ENCODE data around the gene SND1.

The SND1 gene

GRCh38 chr7:127738859-127739258, 86.9 kb downstream of the SND1 start:
- no peak for DNase-seq
- in situ Hi-C loops (cut with HindIII; ENCODE audit: low pct_ligation_motif_present, low sequenced_read_pairs), result no loop called here
- no peak overlapping the region for H3K4me3 ChIP-seq (ENCODE audit: low read depth, low read length)
- TF ChIP-seq, protein P1, sequence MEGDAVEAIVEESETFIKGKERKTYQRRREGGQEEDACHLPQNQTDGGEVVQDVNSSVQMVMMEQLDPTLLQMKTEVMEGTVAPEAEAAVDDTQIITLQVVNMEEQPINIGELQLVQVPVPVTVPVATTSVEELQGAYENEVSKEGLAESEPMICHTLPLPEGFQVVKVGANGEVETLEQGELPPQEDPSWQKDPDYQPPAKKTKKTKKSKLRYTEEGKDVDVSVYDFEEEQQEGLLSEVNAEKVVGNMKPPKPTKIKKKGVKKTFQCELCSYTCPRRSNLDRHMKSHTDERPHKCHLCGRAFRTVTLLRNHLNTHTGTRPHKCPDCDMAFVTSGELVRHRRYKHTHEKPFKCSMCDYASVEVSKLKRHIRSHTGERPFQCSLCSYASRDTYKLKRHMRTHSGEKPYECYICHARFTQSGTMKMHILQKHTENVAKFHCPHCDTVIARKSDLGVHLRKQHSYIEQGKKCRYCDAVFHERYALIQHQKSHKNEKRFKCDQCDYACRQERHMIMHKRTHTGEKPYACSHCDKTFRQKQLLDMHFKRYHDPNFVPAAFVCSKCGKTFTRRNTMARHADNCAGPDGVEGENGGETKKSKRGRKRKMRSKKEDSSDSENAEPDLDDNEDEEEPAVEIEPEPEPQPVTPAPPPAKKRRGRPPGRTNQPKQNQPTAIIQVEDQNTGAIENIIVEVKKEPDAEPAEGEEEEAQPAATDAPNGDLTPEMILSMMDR (IDR thresholded peaks at IDR 0.05; ENCODE audit: low read depth, low read length, missing control alignments), result no peak
- no peak overlapping the region for H3K27ac ChIP-seq
- no peaks in the 10 kb centered on the region for H3K27me3 ChIP-seq (replicated peaks)
- H3K36me3 ChIP-seq (replicated peaks), result peaks cover 21% of the 10 kb centered on the region

DNA sequence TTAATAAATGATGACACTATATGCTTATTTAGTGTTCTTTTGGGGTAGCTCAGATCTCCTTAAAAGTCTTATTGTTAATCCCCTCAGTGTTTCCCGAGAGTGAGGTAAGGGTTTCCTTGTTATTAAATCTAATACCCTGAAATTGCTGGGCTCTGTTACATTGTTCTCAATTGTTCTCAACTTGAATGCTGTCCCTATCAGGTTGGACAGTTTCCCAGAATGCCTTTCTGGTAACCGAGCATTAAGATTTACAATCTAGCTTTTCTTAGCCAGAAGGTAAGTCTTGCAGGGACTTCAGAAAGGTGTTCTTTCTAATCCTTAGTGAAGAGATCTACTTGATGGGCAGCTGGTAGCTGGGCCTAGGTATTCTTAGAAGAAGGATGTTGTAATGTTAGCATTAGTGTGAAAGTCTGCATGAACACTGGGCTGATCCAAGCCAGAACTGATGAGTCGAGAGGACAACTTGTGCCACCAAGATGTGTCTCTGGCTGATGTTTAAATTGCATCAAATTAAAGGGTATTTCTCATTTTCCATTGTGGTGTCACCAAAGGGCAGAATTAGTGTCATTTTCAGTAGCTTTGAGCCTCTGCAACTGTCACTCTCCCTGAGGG, 89.9 kb downstream of the SND1 start:
- H3K4me3 ChIP-seq (ENCODE audit: low read depth, low read length), result no peak overlapping the region
- in situ Hi-C loops (cut with HindIII; ENCODE audit: low pct_ligation_motif_present, low sequenced_read_pairs), result no loop called here
- peaks cover 16% of the 10 kb centered on the region for H3K36me3 ChIP-seq (replicated peaks)

DNA sequence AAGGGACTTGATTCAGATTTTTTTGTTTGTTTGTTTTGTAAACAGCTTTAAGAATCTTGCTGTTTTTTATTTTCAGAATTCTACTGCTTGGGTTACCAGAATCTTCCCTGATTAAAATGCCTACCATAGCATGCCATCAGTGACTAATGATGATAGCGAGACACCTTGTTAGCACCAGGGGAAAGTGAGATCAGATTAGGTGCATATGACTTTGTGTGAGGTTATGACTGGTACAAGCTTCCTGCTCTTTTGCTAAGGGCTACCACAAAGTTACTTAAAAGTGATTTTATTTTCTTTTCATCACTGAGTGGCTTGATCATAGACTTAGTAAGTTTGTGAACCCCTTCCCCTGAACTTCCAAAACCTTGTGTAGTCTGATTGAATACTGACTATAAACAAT, 93.5 kb downstream of the SND1 start:
- Histone ChIP-seq H3K27ac (no peak overlapping the region), H3K36me3 (replicated peaks) (peaks cover 3% of the 10 kb centered on the region), H3K4me3 (ENCODE audit: low read depth, low read length) (no peak overlapping the region), H3K27me3 (replicated peaks) (no peaks in the 10 kb centered on the region)
- in situ Hi-C loops (cut with HindIII; ENCODE audit: low pct_ligation_motif_present, low sequenced_read_pairs), result no loop called here
- DNase-seq, result no peak
- TF ChIP-seq, protein P1 (IDR thresholded peaks at IDR 0.05; ENCODE audit: low read depth, low read length, missing control alignments), result no peak

More for the DNA sequence above, 89.9 kb downstream of the SND1 start:
- no peak overlapping the region for H3K27ac ChIP-seq
- TF ChIP-seq, protein P1 (IDR thresholded peaks at IDR 0.05; ENCODE audit: low read depth, low read length, missing control alignments), result no peak
- no peak for DNase-seq
- H3K27me3 ChIP-seq (replicated peaks), result no peaks in the 10 kb centered on the region

GRCh38 chr7:127751062-127751461, 99.1 kb downstream of the SND1 start:
- Histone ChIP-seq H3K27me3 (replicated peaks) (no peaks in the 10 kb centered on the region), H3K4me3 (ENCODE audit: low read depth, low read length) (no peak overlapping the region), H3K36me3 (replicated peaks) (no peaks in the 10 kb centered on the region), H3K27ac (no peak overlapping the region)
- peak; percentile 68 for DNase-seq
- TF ChIP-seq, protein P1 (IDR thresholded peaks at IDR 0.05; ENCODE audit: low read depth, low read length, missing control alignments), result no peak
- in situ Hi-C loops (cut with HindIII; ENCODE audit: low pct_ligation_motif_present, low sequenced_read_pairs), result no loop called here

- Histone ChIP-seq H3K27me3 (replicated peaks) (no peaks in the 10 kb centered on the region), H3K36me3 (replicated peaks) (no peaks in the 10 kb centered on the region), H3K4me3 (ENCODE audit: low read depth, low read length) (no peak overlapping the region), H3K27ac (no peak overlapping the region)
- in situ Hi-C loops (cut with HindIII; ENCODE audit: low pct_ligation_motif_present, low sequenced_read_pairs), result no loop called here
- DNase-seq, result peak; percentile 11
- TF ChIP-seq, protein P1 (IDR thresholded peaks at IDR 0.05; ENCODE audit: low read depth, low read length, missing control alignments), result no peak
These were observed 99.8 kb downstream of the SND1 start for GRCh38 chr7:127751490-127752448.
